Suprapubic skin (tissue), 4 donors: Measurements from ENCODE around the gene CRYM. TPM values are rescaled to one million over a fixed set of nuclear protein-coding genes. Genes with fewer than 3 reads are reported as not detected.
"Not testable (repeated sequence)": the region's sequence is repeated elsewhere in the genome, so short reads cannot be mapped to it uniquely, and the experiment has no call there.

Source experiments
- DNase-seq, 2 donors: peaks; one replicate each; pipeline ENCODE4 v3.0.0-alpha.2; 2019; ENCODE audit warnings: low spot score in 2 of 2
- H3K27ac ChIP-seq: fragments of 200-600 bp; sonication (generic); one replicate; pipeline ENCODE4 v1.5.1; 2019
- H3K27me3 ChIP-seq: fragments of 200-600 bp; sonication (generic); one replicate; pipeline ENCODE4 v1.5.1; 2019
- H3K36me3 ChIP-seq: fragments of 200-600 bp; sonication (generic); one replicate; pipeline ENCODE4 v1.5.1; 2019
- H3K4me1 ChIP-seq: fragments of 200-600 bp; sonication (generic); one replicate; pipeline ENCODE4 v1.5.1; 2019
- H3K4me3 ChIP-seq: fragments of 200-600 bp; sonication (generic); one replicate; pipeline ENCODE4 v1.5.1; 2019; ENCODE audit warnings: mild to moderate bottlenecking
- H3K9me3 ChIP-seq: fragments of 200-600 bp; sonication (generic); one replicate; pipeline ENCODE4 v1.5.1; 2019
- CTCF ChIP-seq, 2 donors: fragments of 200-600 bp in 1 of 2; fragments of 450-650 bp in 1 of 2; sonication (generic) in 1 of 2; IDR thresholded peaks; one replicate each; pipeline ENCODE4 v1.5.1; 2016 to 2019; ENCODE audit warnings: antibody characterized with exemption in 2 of 2, mild to moderate bottlenecking in 1 of 2, moderate library complexity in 1 of 2
- EP300 ChIP-seq: sonication (generic); formaldehyde crosslinking; IDR thresholded peaks from one replicate; pipeline ENCODE4 v1.6.1; 2017; ENCODE audit warnings: antibody characterized with exemption
- POLR2A ChIP-seq, 2 donors: fragments of 450-650 bp; IDR thresholded peaks; one replicate each; pipeline ENCODE4 v1.6.1; 2017; ENCODE audit warnings: antibody characterized with exemption in 2 of 2, mild to moderate bottlenecking in 2 of 2, moderate library complexity in 2 of 2
- POLR2AphosphoS5 ChIP-seq, 3 donors: sonication (generic); formaldehyde crosslinking; IDR thresholded peaks; one replicate each; pipeline ENCODE4 v1.6.1; 2017; ENCODE audit warnings: antibody characterized with exemption in 3 of 3
- WGBS: methylation state at CpG from one replicate; pipeline ENCODE4 v1.1.5; 2018; 5-methylcytosine and 5-hydroxymethylcytosine counted together
- total RNA-seq, 4 donors: library from RNA; depleted of rRNA; stranded (reverse); fragments of >200 nt; gene quantifications; one replicate each; pipeline ENCODE4 v1.1.0, GENCODE V29; 2016

Gene CRYM
- total RNA-seq, 4 donors from 2014 or later, result 0.91 to 13.2 (median 5.5) TPM

GRCh38 chr16:21301168-21301894, 23.2 kb upstream of the CRYM start:
- Histone ChIP-seq H3K27ac (peak overlapping the region; percentile 97), H3K27me3 (no peaks in the 10 kb centered on the region), H3K9me3 (no peaks in the 10 kb centered on the region), H3K4me3 (peak overlapping the region; percentile 81), H3K36me3 (no peaks in the 10 kb centered on the region), H3K4me1 (peaks cover 31% of the 10 kb centered on the region)
- peak; percentile 86 to 91 for DNase-seq
- WGBS, result under 1% methylated on average over 49 of the region's 60 CpGs
- TF ChIP-seq POLR2AphosphoS5 (IDR thresholded peaks at IDR 0.05) (no peak), CTCF (IDR thresholded peaks at IDR 0.05) (peak in 1 of 2 donors; percentile 35), POLR2A (IDR thresholded peaks at IDR 0.05) (no peak), EP300 (no peak)

DNA sequence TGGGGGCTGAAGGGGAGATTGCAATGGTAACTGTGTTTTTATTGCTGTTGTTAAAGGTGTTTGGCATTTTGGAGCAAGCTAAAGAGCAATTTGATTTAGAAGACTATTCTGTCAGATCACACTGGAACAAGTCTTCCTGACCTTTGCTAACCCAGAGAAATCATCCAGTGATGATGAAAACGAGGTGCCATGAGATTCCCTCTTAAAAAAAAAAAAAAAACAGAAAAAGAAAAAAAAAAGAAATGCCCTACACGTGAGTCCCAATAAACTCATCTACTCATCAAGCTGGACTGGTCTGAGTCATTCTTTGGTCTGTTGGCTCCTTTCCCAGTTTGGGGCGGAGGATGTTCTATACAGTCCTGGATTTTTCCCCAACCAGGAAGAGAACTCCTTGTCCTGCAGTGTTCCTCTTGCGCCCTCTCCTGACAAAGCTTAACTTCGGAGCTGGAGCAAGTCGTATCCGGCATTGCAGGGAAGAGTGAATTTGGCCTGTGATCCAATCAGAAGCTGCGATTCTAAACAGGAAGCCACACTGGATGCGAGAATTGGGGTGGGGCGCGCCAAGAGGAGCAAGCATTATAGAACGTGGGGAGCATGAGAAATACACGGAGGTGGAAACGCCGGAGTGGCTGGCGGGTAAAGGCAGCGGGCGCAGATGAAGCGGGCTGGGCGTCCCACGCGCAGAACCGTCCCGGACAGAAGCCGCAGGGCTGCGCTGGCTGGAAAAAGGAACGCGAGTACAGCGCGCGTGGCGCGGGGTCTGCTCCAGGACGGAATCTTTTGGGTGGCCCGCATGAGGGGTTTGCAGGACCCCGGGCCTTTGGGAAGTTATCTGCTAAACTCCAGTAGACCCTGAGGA, 22.4 kb upstream of the CRYM start:
- Histone ChIP-seq H3K36me3 (no peaks in the 10 kb centered on the region), H3K4me1 (peaks cover 31% of the 10 kb centered on the region), H3K4me3 (peak overlapping the region; percentile 81), H3K9me3 (no peaks in the 10 kb centered on the region), H3K27me3 (no peaks in the 10 kb centered on the region), H3K27ac (peak overlapping the region; percentile 97)
- peak; percentile 95 to 97 for DNase-seq
- peak in 1 of 2 donors; percentile 60 for TF ChIP-seq POLR2A (IDR thresholded peaks at IDR 0.05)
- TF ChIP-seq CTCF (IDR thresholded peaks at IDR 0.05), result peak; percentile 65 to 79
- no peak for TF ChIP-seq EP300
- peak in 2 of 3 donors; percentile 65 to 77 for TF ChIP-seq POLR2AphosphoS5 (IDR thresholded peaks at IDR 0.05)
- WGBS, result under 1% methylated on average over 36 of the region's 36 CpGs

DNA sequence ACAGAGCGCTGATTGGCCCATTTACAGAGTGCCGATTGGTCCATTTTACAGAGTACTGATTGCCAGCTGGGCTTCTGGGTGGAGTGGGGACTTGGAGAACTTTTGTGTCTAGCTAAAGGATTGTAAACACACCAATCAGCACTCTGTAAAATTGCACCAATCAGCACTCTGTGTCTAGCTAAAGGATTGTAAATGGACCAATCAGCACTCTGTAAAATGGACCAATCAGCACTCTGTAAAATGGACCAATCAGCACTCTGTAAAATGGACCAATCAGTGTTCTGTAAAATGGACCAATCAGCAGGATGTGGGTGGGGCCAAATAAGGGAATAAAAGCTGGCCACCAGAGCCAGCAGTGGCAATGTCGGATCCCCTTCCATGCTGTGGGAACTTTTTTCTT, 11.7 kb upstream of the CRYM start:
- H3K36me3 ChIP-seq, H3K9me3 ChIP-seq, H3K27ac ChIP-seq, H3K4me3 ChIP-seq, DNase-seq, H3K4me1 ChIP-seq: not testable (repeated sequence)
- peaks cover 30% of the 10 kb centered on the region for H3K27me3 ChIP-seq
- WGBS, result 94% methylated on average over 3 of the region's 3 CpGs

- Histone ChIP-seq H3K36me3 (no peaks in the 10 kb centered on the region), H3K27ac (no peak overlapping the region), H3K4me3 (no peak overlapping the region), H3K27me3 (peaks cover 41% of the 10 kb centered on the region), H3K4me1 (peaks cover 10% of the 10 kb centered on the region), H3K9me3 (no peaks in the 10 kb centered on the region)
- no peak for DNase-seq
- WGBS, result 25% methylated on average over 1 of the region's 1 CpG
- TF ChIP-seq EP300 (no peak), POLR2A (IDR thresholded peaks at IDR 0.05) (no peak), POLR2AphosphoS5 (IDR thresholded peaks at IDR 0.05) (no peak), CTCF (IDR thresholded peaks at IDR 0.05) (no peak)
Observed at GRCh38 chr16:21285314-21285713, 7.2 kb upstream of the CRYM start.

DNA sequence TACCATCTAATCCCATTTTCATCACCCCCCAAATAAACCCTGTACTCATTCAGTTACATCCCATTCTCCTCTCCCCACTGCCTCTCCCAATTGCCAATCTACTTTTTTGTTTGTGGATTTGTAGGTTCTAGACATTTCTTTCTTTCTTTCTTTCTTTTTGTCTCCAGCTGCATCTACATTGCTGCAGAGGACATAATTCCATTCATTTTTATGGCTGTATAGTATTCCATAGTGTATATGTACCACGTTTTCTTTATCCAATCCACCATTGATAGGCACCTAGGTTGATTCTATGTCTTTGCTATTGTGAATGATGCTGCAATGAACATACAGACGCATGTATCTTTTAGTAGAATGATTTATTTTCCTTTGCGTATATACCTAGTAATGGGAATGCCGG, 6.3 kb upstream of the CRYM start:
- no peaks in the 10 kb centered on the region for H3K36me3 ChIP-seq
- peaks cover 35% of the 10 kb centered on the region for H3K27me3 ChIP-seq
- 82% methylated on average over 4 of the region's 4 CpGs for WGBS
- no peak for DNase-seq
- H3K9me3 ChIP-seq, result no peaks in the 10 kb centered on the region
- H3K4me3 ChIP-seq, result peak overlapping the region; percentile 51
- TF ChIP-seq CTCF (IDR thresholded peaks at IDR 0.05) (no peak), POLR2AphosphoS5 (IDR thresholded peaks at IDR 0.05) (no peak), EP300 (no peak), POLR2A (IDR thresholded peaks at IDR 0.05) (no peak)
- no peak overlapping the region for H3K27ac ChIP-seq
- H3K4me1 ChIP-seq, result peaks cover 10% of the 10 kb centered on the region
